Measurements from ENCODE around the gene ATP6AP1.

Gene ATP6AP1

DNA sequence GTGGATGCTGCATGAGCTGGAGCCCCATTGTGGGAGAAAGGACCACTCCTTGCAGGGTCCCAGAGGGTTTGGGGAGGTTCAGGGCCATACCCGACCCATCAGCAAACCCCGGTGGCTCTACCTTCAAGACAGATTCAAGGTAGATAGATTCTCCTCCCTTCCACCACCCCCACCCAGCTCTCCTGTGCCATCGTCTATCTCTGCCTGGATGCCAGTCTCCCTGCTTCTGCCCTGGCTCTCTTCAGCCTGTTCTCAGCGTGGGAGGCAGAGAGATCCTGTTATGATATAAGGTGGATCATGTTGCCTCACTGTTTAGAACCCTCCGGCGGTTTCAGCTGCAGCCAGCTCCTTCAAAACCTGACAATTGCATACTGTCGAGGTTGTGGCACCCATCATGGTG, 45.2 kb downstream of the ATP6AP1 start:
- no peak for DNase-seq

DNA sequence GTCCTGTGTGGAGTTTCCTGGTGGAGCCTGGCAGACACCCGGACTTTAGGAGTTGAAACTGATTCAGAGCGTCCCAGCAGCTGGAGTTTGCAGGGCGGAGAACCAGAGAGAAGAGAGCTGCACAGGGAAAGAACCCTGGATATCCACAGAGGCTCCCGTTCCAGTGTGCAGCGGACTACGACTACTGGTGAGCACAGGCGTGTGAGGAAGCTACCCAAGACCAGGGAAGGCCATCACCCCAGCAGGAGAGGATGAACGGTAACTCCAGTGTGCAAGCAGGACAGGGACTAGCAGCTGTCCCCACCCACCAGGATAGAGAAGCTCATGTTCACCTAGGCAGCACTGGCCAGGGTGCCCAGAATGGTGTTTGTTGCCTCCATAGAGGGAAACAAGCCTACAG, 48.3 kb downstream of the ATP6AP1 start:
- DNase-seq: no peak

DNA sequence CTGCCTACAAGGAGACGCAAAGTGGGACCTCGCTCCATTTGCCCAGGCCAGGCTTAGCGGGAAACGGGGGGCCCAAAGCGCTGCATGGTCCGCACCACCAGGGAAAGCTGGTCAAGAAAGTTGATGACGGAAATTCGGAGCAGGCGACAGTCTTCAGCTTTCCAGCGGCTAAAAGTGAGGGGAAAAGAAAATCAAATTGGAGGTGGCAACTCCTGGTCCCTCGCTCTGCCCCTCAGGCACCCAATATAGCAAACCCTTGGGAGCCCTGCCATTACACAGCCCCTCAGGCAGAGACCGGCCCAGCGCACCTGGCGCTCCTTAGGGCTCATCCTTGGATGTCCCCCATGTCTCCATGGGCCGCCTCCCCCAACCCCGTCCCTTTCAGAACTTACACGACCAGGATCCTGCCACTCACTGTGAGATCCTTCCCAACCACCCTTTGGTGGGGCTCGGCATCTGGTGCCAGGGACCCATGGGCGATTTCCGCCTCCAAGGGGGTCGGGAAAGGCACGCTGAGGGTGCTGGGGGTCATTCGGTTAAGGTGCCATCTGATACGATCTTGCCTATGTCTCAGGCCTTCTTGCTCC, 49.5 kb downstream of the ATP6AP1 start:
- no peak for DNase-seq

DNA sequence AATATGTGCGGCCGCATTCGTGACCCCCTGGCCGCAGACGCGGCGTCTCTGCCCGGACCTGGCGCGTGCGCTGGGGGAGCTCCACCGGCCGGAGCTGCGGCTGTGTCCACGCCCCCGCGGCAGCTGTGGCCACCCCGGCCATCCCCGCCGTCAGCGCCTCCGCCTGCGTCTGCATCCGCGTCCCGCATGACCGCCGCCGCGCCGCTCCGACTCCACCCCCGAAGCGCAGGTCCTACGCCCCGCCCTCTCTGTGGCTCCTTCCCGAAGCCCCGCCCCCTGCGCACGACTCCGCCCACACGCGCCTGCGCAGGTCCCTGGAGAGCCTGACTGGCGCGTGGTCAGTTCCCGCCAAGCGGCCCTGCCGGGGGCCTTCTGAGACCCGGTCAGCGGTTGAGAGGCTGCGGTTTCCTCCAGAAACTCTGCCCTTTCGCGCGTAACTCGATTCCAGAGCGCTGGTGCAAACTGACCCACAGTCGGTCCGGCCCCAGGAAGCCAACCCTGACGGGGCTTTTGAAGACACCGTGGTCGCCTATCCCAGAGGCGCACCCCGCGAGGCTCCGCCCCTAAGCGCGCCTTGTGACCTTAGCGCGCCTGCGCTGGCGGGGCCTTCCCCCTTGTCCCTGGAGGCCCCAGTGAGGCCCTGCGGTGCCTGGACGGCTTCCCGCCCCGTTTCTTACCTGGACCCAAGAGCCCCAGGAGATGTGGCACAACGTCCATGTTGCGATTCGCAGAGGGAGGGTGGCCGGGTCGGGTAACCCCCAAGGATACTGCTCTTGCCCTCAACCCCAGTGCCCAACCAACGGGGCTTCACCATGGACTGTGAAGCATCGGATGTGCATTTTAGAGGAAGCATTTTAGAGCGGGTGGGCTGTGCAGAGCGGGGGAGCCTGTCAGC, 50.5 kb downstream of the ATP6AP1 start, which contains the start of gene LAGE3:
LAGE3 (minus strand) TSS at position 554 of the 895 bp plus-strand sequence; CDS start at position 188, 366 bp downstream.
- peak; percentile 93 for DNase-seq

DNA sequence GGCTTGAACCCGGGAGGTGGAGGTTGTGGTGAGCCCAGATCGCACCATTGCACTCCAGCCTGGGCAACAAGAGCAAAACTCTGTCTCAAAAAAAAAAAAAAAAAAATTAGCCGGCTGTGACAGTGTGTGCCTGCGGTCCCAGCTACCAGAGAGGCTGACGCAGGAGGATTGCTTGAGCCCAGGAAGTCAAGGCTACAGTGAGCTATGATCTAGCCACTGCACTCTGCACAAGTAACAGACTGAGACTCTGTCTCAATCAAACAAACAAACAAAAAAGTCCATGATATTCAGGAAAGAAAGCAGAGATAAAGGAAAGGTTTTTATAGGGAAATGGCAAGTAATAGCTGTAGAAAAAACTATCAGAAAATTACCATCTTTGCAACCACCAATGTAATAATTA, 52.7 kb downstream of the ATP6AP1 start:
- no peak for DNase-seq

DNA sequence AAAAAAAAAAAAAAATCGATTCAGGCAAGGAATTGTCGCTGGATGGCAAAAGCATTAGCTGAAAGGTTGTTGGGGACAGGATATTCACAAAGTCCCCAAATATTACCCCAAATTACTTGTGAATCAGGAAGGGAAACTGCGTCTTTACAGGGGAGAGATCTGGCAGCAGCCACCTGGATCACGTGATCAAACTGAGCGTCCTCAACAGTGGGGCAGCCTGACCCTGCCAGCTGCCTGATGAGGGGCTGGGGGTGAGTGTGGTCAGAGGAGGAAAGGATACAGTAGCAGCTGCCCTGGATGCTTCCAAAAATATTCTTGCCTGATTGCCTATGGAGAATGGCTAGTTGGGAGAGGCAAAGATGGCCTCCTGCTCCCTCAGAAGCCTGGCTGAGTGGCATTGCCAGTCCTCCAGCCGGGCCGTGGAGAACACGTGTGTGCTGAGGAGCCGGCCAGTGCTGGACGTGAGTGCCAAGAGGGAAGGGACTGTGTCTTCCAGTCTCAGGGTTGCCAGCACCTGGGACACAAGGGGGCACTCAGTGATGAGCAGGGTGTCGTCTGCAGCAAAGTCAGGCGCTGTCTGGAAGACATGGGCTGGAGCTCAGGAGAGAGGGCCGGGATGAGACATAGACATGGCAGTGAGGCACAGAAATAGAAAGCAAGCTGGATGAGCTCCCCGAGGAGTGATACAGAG, 53.6 kb downstream of the ATP6AP1 start:
- no peak for DNase-seq

DNA sequence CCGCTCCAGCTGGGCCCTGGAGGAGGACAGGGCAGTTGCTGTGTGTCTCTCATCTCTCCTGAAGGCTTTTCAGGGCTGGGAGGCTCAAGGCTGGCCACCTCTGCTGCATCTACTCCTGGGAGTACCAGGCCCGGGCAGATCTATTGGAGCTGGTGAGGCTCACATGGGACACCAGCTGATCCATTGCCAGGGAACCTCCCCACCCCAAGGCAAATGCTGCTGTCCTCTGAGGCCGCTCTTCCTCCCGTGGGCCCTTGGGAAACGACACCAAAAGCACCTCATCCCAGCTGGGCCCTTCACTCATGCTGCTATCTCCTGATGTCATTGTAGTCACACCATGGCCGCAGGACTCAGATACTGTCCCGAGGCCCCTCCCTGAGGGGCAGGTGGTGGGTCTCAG, 54.3 kb downstream of the ATP6AP1 start:
- no peak for DNase-seq

DNA sequence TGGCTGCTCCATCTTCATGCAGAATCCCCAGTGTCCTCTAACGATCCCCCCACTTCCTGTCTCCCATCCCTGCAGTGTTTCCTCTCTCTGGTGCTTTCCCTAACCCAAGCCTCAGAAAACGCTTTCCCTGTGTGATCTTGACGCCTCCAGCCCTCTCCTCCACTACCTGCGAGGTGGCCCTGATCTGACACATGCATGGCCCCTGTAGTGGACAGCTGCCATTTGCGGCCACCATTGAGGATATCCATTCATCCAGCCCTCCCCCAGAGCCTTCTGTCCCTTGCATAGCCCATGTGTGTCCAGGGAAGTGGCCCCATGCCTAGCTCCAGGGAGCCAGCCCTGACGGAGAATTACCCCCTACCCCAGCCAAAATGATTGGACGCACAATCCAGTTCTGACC, 54.8 kb downstream of the ATP6AP1 start:
- no peak for DNase-seq

DNA sequence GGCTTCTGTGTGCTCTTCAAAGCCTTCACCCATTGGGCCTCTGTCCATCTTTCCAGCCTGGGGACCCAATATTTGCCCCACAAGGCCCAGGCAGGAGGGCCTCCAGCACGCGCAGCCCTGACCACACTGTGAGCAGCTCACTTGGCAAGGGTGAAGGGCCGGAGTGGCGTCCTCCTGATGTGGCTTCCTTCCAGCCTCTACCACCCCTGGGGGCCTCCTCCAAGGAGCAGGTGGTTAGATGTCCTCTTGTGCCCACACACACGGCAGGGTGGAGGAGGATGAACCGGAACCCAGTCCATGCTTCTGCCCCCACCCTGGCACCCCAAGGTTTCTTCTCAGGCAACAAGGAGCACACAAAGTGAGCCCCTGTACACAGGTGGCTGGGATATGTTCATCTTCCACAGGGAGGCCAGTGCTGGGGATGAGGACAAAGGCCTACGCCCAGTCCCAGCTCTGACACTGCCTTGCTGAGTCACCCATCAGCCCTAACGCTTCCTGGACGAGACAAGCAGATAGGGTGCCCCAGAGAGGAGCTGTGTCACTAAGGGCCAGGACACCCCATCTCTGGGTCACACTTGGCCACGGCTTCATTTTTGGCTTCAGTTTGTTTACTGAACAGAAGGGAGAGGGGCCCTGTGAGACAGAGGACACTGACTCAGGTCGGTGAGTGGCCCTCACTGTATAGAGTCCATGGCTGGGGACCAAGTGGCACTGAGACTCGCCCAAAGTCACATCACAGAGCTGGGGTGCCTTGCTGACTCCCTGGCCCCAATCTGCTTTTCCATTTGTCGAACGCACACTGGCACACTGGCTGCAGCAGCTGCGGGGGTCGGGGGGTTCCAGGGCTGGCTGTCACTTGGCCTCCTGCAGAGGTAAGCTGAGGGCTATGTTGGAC, 56.0 kb downstream of the ATP6AP1 start:
- DNase-seq: no peak

DNA sequence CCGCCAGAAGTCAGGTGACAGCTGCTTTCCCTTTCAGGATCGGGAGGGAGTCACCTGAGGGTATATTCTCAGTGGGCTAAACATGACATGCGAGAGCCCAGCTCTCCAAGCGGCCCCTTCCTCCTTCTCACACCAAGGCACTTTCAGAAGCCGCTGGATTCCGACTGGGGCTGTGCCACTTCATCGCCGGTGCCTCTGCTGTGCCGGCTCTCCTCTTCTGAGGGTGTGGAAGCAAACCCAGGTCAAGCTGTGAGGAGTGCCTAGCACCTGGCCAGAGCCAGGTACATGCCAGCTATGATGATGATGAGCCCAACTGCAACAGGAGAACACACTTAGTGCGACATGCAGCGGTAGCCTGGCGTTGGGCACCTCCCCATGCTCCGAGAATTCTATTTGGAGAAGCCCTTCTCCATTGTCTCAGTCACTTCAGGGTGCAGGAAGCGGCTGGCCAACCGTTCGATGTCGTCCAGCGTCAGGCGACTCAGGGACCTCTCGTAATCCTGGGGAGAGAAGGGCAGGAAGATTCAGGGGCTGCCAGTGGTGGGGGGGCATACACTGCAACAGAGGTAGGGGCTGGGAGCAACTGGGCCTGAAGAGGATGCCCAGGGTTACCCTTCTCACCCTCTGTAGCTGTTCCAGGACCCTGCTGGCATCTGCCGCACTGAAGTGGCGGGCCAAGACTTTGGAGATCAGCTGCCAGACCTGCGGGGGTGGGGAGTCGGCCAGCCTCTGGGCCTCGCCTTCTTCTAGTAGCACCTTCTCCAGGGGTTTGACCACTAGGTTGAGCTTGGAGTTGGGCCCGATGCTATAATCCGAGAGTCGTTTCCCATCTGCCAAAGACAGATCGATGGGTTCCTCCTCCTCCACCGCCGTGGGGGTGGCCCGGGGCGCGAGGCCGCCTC, 56.9 kb downstream of the ATP6AP1 start:
- no peak for DNase-seq

DNA sequence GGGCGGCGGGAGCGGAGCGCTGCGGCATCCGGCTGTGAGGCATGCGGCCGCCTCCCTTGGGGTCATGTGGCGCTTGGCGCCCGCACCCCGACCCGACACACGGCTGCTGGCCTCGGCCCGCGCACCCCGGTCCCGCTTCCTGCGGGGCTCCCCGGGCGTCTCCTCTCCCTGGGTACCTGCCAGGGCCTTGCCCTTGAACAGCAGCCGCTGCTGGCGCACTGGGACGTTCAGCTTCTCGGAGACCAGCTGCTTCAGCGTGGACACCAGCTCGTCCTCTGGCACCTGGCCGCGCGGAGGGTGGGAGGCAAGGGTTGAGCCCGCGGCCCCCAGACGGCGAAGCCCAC, 57.5 kb downstream of the ATP6AP1 start:
- no peak for DNase-seq

All from stimulated activated CD4-positive, alpha-beta T cell treated with anti-CD3 and anti-CD28 coated beads, Interleukin-1b, Interleukin-23, amount 100 ng/mL, for 48 hours (primary cell).